HepG2 (cell line): ENCODE measurements around the gene GNG7. TPM values are rescaled to one million over a fixed set of nuclear protein-coding genes. Genes with fewer than 3 reads are reported as not detected.
A peak's percentile ranks its signal among the peaks of the same experiment; 100 is the strongest.

Source experiments
- ATAC-seq: fragments of 200-7000 bp; cut with Tn5 transposase; 3 replicates; pipeline ENCODE4 v1.9.1; 2020; ENCODE audit warnings: mild to moderate bottlenecking, moderate library complexity
- BruUV-seq: library from RNA; stranded (reverse); fragments of 400-500 nt; replicated peaks from 2 replicates; lab custom pipeline; 2021; lab: Mats Ljungman, UMichigan
- CTCF ChIA-PET: fragments of 300-600 bp; formaldehyde crosslinking; extraction: SDS; loops from one replicate; lab custom pipeline; 2021; ENCODE audit warnings: low total read pairs, inconsistent platforms, low intra/inter-chr PET ratio; lab: Yijun Ruan, JAX
- POLR2A ChIA-PET: fragments of 350-600 bp; sonication (Branson Sonifier 250); formaldehyde crosslinking; loops from one replicate; lab custom pipeline; 2020; ENCODE audit warnings: antibody characterized with exemption, inconsistent platforms; lab: Yijun Ruan, JAX
- DNase-seq: peaks from one replicate; pipeline ENCODE4 v3.0.0-alpha.2; 2015; ENCODE audit warnings: low spot score
- FAIRE-seq: peaks from 3 replicates; lab custom pipeline; 2011; peaks lifted over from hg19 to GRCh38; lab: Jason Lieb, UNC
- H2AFZ ChIP-seq: one replicate; pipeline ENCODE4 v1.6.1; 2011; ENCODE audit warnings: low read length, inconsistent platforms
- H3K27ac ChIP-seq: fragments of 300-600 bp; 3 replicates; pipeline ENCODE4 v1.8.0; 2011; ENCODE audit warnings: mixed run types, mild to moderate bottlenecking, mixed read lengths, low read length, inconsistent platforms; ENCODE audit not compliant: insufficient read depth; ENCODE audit errors: extremely low read length
- H3K27me3 ChIP-seq, 2 experiments: fragments of 200-600 bp in 1 of 2; 2 replicates in 1 of 2; 3 replicates in 1 of 2; pipeline versions ENCODE4 v1.6.0 to v1.8.0; 2011; ENCODE audit warnings: low read length in 2 of 2, mild to moderate bottlenecking in 2 of 2, moderate library complexity in 2 of 2, inconsistent platforms in 1 of 2; ENCODE audit not compliant: insufficient read depth in 2 of 2, control insufficient read depth in 1 of 2
- H3K36me3 ChIP-seq, 2 experiments: fragments of 200-600 bp in 1 of 2; replicated peaks in 1 of 2; 2 replicates in 1 of 2; 3 replicates in 1 of 2; pipeline versions ENCODE4 v1.5.1 to v1.8.0; 2011; ENCODE audit warnings: low read length in 2 of 2, inconsistent platforms in 1 of 2; ENCODE audit not compliant: insufficient read depth in 2 of 2, control insufficient read depth in 1 of 2
- H3K4me1 ChIP-seq: 2 replicates; pipeline ENCODE4 v1.5.1; 2012; ENCODE audit warnings: low read length, inconsistent platforms; ENCODE audit not compliant: insufficient read depth
- H3K4me2 ChIP-seq: 2 replicates; pipeline ENCODE4 v1.6.0; 2011; ENCODE audit warnings: low read depth, low read length, inconsistent platforms
- H3K4me3 ChIP-seq, 3 experiments: fragments of 200-600 bp in 1 of 3; sonication (generic), shearing (Covaris generic) in 1 of 3; replicated peaks in 1 of 3; 2 replicates each; pipeline ENCODE4 v1.5.1; 2011 to 2016; ENCODE audit warnings: low read length in 3 of 3, inconsistent platforms in 2 of 3, low read depth in 2 of 3, mild to moderate bottlenecking in 2 of 3, control low read depth in 1 of 3, mixed read lengths in 1 of 3; ENCODE audit not compliant: insufficient read depth in 1 of 3
- H3K79me2 ChIP-seq: one replicate; pipeline ENCODE4 v1.6.1; 2011; ENCODE audit warnings: low read length, inconsistent platforms; ENCODE audit not compliant: insufficient read depth
- H3K9ac ChIP-seq: 2 replicates; pipeline ENCODE4 v1.6.0; 2011; ENCODE audit warnings: mild to moderate bottlenecking, low read depth, low read length, inconsistent platforms; ENCODE audit not compliant: insufficient read depth
- H3K9me3 ChIP-seq: 2 replicates; pipeline ENCODE4 v1.5.1; 2012; ENCODE audit warnings: mild to moderate bottlenecking, low read length
- H4K20me1 ChIP-seq: 2 replicates; pipeline ENCODE4 v1.6.0; 2011; ENCODE audit warnings: inconsistent platforms, mild to moderate bottlenecking, low read length, moderate library complexity; ENCODE audit not compliant: insufficient read depth
- EEA1 ChIP-seq: sonication (generic); formaldehyde crosslinking; IDR thresholded peaks from 2 replicates; pipeline ENCODE4 v1.5.1; 2020; ENCODE audit warnings: mild to moderate bottlenecking, missing genetic modification reagents, borderline replicate concordance
- FOSL2 ChIP-seq: sonication (generic); formaldehyde crosslinking; IDR thresholded peaks from 2 replicates; pipeline ENCODE4 v1.4.0; 2020; ENCODE audit warnings: missing genetic modification reagents
- GATAD2A ChIP-seq: IDR thresholded peaks from 2 replicates; pipeline ENCODE4 v1.6.1; 2016
- HNRNPL ChIP-seq: fragments of 200-400 bp; formaldehyde crosslinking; IDR thresholded peaks from 2 replicates; pipeline ENCODE4 v1.6.1; 2017; ENCODE audit warnings: mild to moderate bottlenecking, low read depth, low read length
- RFXANK ChIP-seq: IDR thresholded peaks from 2 replicates; pipeline ENCODE4 v1.6.1; 2016
- SMC3 ChIP-seq: IDR thresholded peaks from 2 replicates; pipeline ENCODE4 v1.6.1; 2011; ENCODE audit warnings: low read length, improper control_type of control experiment
- TAF1 ChIP-seq: sonication (generic); formaldehyde crosslinking; IDR thresholded peaks from 2 replicates; pipeline ENCODE4 v1.4.0; 2020; ENCODE audit warnings: missing genetic modification reagents
- TCF7 ChIP-seq: sonication (generic); IDR thresholded peaks from 2 replicates; pipeline ENCODE4 v1.6.1; 2016; ENCODE audit warnings: antibody characterized with exemption, low read depth
- ZC3H4 ChIP-seq: sonication (generic); formaldehyde crosslinking; IDR thresholded peaks from 2 replicates; pipeline ENCODE4 v1.4.0; 2020; ENCODE audit warnings: missing genetic modification reagents, borderline replicate concordance
- ZNF547 ChIP-seq: sonication (generic); formaldehyde crosslinking; IDR thresholded peaks from 2 replicates; pipeline ENCODE4 v1.5.1; 2020; ENCODE audit warnings: mild to moderate bottlenecking, missing genetic modification reagents
- ZNF75D ChIP-seq: sonication (generic); formaldehyde crosslinking; IDR thresholded peaks from 2 replicates; pipeline ENCODE4 v1.8.1; 2023; ENCODE audit warnings: missing genetic modification reagents, mild to moderate bottlenecking, borderline replicate concordance
- WGBS: methylation state at CpG from one replicate; pipeline ENCODE4 v1.1.6; 2017; ENCODE audit warnings: low lambda C conversion rate; 5-methylcytosine and 5-hydroxymethylcytosine counted together
- in situ Hi-C: cut with HindIII; loops from 2 replicates; pipeline ENCODE4 v1.10.0; 2017; ENCODE audit warnings: low pct_unique_long_range_greater_than_20kb; ENCODE audit not compliant: extremely low pct_ligation_motif_present
- intact Hi-C: fragments of 100-400 bp; cut with micrococcal nuclease; formaldehyde crosslinking; loops from one replicate; pipeline ENCODE4 v1.10.0; 2022; ENCODE audit not compliant: unreplicated experiment
- polyA plus RNA-seq, 8 experiments: library from polyadenylated mRNA; depleted of rRNA in 3 of 8; stranded (reverse) in 7 of 8; unstranded in 1 of 8; fragments of >200 nt; fragmentation: Illumina TruSeq in 4 of 8; extraction: Trizol in 4 of 8; gene quantifications; 2 replicates each; pipeline versions ENCODE4 v1.2.1 to v1.2.3, GENCODE V29; 2011 to 2016; ENCODE audit warnings: low read depth in 4 of 8, missing spikeins in 1 of 8, mixed read lengths in 1 of 8; ENCODE audit not compliant: insufficient read depth in 1 of 8
- total RNA-seq, 5 experiments: library from RNA; depleted of rRNA; stranded (reverse); fragments of >200 nt; fragmentation: Illumina TruSeq; extraction: Trizol; gene quantifications; 2 replicates each; pipeline ENCODE4 v1.2.3, GENCODE V29; 2016; ENCODE audit warnings: low read depth in 1 of 5
- TF ChIP-seq, protein P1 (sequence below): sonication (generic); formaldehyde crosslinking; IDR thresholded peaks from 2 replicates; pipeline ENCODE4 v1.4.0; 2020; ENCODE audit warnings: missing genetic modification reagents
- TF ChIP-seq, protein P2 (sequence below): sonication (generic); formaldehyde crosslinking; IDR thresholded peaks from 2 replicates; pipeline ENCODE4 v1.5.0; 2020; ENCODE audit warnings: mild to moderate bottlenecking, missing genetic modification reagents, borderline replicate concordance

GNG7 gene
- total and polyA plus RNA-seq, 2 of the 13 experiments (the other 11 are each of a cell fraction or from before 2014, with no cell fraction given), result 1.4 to 3.3 TPM

DNA sequence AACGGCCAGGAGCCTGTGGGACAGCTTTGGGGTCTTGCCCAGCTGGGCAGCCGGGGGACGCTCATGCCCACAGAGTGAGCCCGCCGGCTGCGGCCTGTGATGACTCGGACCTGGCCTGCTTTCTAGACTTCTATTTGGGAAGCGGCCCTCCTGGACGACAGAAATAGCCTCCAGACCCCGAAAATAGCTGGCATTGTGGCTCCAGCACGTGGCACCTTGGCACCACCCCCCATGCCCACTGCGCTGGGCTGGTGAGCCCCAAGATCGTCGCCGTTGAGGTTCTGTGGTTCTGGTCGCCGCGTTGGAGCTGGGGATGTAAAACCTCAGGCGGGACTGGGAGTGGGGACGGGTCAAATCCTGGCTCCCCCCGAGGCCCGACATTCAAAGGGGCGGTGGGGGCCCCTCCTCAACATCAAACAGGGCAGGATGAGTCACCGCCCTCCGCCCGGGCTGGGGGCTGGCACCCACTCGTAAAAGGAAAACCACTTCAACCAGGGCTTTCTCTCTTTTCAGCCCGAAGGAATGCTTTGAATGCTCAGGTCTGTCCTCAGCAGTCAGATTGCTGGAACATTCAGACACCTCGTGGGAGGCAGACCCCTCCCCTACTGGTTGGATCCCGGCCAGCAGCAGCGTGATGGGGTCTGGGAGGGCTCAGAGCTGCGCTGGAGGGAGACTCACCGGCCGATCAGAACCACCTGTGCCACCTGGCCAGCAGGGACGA, 184.5 kb downstream of the GNG7 start:
- no peak for ATAC-seq
- in situ Hi-C loops (no loop called here), intact Hi-C loops (no loop called here)
- TF ChIP-seq, protein P1, sequence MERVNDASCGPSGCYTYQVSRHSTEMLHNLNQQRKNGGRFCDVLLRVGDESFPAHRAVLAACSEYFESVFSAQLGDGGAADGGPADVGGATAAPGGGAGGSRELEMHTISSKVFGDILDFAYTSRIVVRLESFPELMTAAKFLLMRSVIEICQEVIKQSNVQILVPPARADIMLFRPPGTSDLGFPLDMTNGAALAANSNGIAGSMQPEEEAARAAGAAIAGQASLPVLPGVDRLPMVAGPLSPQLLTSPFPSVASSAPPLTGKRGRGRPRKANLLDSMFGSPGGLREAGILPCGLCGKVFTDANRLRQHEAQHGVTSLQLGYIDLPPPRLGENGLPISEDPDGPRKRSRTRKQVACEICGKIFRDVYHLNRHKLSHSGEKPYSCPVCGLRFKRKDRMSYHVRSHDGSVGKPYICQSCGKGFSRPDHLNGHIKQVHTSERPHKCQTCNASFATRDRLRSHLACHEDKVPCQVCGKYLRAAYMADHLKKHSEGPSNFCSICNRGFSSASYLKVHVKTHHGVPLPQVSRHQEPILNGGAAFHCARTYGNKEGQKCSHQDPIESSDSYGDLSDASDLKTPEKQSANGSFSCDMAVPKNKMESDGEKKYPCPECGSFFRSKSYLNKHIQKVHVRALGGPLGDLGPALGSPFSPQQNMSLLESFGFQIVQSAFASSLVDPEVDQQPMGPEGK, result peak; percentile 75
- TF ChIP-seq FOSL2 (CRISPR knock-in tag) (peak; percentile 85), TCF7 (peak; percentile 53; the same call in 1 of the 2 replicates), HNRNPL (peak; percentile 95), GATAD2A (CRISPR knock-in tag) (no peak)
- H3K4me3 ChIP-seq, result peak overlapping the region in 1 of 3 experiments; percentile 16; a peak in 1 of 6 replicates
- peak overlapping the region; percentile 20; the same call in 1 of the 2 replicates for H3K4me2 ChIP-seq
- DNase-seq, result no peak
- no TSS peak for BruUV-seq
- H3K9ac ChIP-seq, result peak overlapping the region; percentile 23; the same call in 1 of the 2 replicates
- FAIRE-seq, result no peak
- H4K20me1 ChIP-seq, result no peaks in the 10 kb centered on the region
- no peaks in the 10 kb centered on the region for H3K36me3 ChIP-seq
- POLR2A ChIA-PET, result interaction anchor here (2.5 kb wide), 1 partner anchor 42 kb away, joined by 12 read pairs; the partner anchor contains the start of gene GADD45B
- CTCF ChIA-PET, result no interaction called here
- H3K9me3 ChIP-seq, result no peaks in the 10 kb centered on the region
- H3K27me3 ChIP-seq, result no peaks in the 10 kb centered on the region
- 50% methylated on average over 9 of the region's 35 CpGs for WGBS
- H3K4me1 ChIP-seq, result peaks cover 48% of the 10 kb centered on the region
- H3K27ac ChIP-seq, result no peak overlapping the region
- H2AFZ ChIP-seq, result no peak overlapping the region
- no peaks in the 10 kb centered on the region for H3K79me2 ChIP-seq

DNA sequence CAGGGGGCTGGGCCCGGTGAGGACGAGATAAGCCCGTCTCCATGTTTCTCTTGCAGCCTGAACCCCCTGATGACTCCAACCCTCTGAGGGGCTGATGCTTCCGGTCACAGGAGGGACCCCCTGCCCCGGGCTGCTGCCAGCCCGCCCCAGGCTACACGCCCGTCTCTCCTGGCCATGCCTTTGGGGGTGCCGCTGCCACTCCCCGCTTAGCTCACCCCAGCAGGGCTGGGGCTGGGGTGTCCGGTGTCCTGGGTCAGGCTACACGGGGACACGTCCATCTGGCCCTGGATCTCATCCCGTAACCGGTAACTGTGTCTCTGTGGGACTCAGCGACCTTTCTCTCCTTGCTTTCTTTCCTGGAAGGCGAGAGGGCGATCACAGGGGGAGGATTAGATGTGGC, 185.8 kb downstream of the GNG7 start:
- no peak overlapping the region for H3K27ac ChIP-seq
- POLR2A ChIA-PET, result interaction anchor here (2.5 kb wide), 1 partner anchor 41 kb away, joined by 12 read pairs; the partner anchor contains the start of gene GADD45B
- in situ Hi-C loops, result no loop called here

More for the DNA sequence above, 185.8 kb downstream of the GNG7 start:
- H3K36me3 ChIP-seq, result no peaks in the 10 kb centered on the region
- CTCF ChIA-PET, result no interaction called here
- no peaks in the 10 kb centered on the region for H3K9me3 ChIP-seq
- no peak overlapping the region for H3K9ac ChIP-seq
- H2AFZ ChIP-seq, result no peak overlapping the region
- BruUV-seq, result no TSS peak
- no peaks in the 10 kb centered on the region for H3K79me2 ChIP-seq
- 81% methylated on average over 7 of the region's 18 CpGs for WGBS
- TF ChIP-seq ZNF547 (CRISPR knock-in tag), result no peak
- no peak for TF ChIP-seq ZC3H4 (CRISPR knock-in tag)
- no peak for TF ChIP-seq RFXANK (CRISPR knock-in tag)
- TF ChIP-seq, protein P2, sequence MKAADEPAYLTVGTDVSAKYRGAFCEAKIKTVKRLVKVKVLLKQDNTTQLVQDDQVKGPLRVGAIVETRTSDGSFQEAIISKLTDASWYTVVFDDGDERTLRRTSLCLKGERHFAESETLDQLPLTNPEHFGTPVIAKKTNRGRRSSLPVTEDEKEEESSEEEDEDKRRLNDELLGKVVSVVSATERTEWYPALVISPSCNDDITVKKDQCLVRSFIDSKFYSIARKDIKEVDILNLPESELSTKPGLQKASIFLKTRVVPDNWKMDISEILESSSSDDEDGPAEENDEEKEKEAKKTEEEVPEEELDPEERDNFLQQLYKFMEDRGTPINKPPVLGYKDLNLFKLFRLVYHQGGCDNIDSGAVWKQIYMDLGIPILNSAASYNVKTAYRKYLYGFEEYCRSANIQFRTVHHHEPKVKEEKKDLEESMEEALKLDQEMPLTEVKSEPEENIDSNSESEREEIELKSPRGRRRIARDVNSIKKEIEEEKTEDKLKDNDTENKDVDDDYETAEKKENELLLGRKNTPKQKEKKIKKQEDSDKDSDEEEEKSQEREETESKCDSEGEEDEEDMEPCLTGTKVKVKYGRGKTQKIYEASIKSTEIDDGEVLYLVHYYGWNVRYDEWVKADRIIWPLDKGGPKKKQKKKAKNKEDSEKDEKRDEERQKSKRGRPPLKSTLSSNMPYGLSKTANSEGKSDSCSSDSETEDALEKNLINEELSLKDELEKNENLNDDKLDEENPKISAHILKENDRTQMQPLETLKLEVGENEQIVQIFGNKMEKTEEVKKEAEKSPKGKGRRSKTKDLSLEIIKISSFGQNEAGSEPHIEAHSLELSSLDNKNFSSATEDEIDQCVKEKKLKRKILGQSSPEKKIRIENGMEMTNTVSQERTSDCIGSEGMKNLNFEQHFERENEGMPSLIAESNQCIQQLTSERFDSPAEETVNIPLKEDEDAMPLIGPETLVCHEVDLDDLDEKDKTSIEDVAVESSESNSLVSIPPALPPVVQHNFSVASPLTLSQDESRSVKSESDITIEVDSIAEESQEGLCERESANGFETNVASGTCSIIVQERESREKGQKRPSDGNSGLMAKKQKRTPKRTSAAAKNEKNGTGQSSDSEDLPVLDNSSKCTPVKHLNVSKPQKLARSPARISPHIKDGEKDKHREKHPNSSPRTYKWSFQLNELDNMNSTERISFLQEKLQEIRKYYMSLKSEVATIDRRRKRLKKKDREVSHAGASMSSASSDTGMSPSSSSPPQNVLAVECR (CRISPR knock-in tag), result no peak
- TF ChIP-seq SMC3, result no peak
- TF ChIP-seq ZNF75D (CRISPR knock-in tag), result no peak
- no peak for TF ChIP-seq TAF1
- no peak for TF ChIP-seq EEA1 (CRISPR knock-in tag)
- no peak overlapping the region for H3K4me2 ChIP-seq
- intact Hi-C loops, result no loop called here
- H3K4me3 ChIP-seq, result no peak overlapping the region
- ATAC-seq (no peak), DNase-seq (no peak), FAIRE-seq (no peak)
- peaks cover 0 to 5% of the 10 kb centered on the region in 2 experiments; a peak in 2 of 5 replicates for H3K27me3 ChIP-seq
- H4K20me1 ChIP-seq, result no peaks in the 10 kb centered on the region
- peaks cover 39% of the 10 kb centered on the region for H3K4me1 ChIP-seq
